ENCODE data around the gene SVIL.
"Not testable (repeated sequence)": the region's sequence is repeated elsewhere in the genome, so short reads cannot be mapped to it uniquely, and the experiment has no call there.

Gene SVIL

DNA sequence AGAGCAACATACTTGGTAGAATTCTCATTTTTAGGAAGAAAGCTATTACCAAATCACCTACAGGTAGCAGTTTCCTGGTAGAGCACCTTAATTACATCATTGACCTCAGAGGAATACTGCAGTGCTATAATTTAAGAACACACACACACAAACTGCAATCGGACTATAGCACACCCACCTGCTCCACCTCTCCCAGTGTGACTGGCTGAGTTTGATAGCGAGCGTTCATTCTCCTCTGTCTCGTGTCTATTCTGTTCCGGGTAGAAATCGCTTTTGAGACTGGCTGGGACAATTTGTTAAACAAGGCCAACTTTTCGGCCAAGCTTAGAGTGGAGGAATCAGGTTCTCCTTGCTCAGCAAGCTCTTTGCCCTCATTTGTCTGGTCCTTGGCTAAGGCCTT lies 110.5 kb downstream of the SVIL start:
- Mint-ChIP-seq H3K27ac (peak overlapping the region; percentile 99), H3K36me3 (ENCODE audit: low read depth) (peaks cover 69% of the 10 kb centered on the region), H3K4me1 (peaks cover 35% of the 10 kb centered on the region), H3K4me3 (no peak overlapping the region), H3K9me3 (no peaks in the 10 kb centered on the region), H3K27me3 (ENCODE audit: low read depth, poor library complexity) (peaks cover 7% of the 10 kb centered on the region)
- DNase-seq: no peak
- TF ChIP-seq, protein P1, sequence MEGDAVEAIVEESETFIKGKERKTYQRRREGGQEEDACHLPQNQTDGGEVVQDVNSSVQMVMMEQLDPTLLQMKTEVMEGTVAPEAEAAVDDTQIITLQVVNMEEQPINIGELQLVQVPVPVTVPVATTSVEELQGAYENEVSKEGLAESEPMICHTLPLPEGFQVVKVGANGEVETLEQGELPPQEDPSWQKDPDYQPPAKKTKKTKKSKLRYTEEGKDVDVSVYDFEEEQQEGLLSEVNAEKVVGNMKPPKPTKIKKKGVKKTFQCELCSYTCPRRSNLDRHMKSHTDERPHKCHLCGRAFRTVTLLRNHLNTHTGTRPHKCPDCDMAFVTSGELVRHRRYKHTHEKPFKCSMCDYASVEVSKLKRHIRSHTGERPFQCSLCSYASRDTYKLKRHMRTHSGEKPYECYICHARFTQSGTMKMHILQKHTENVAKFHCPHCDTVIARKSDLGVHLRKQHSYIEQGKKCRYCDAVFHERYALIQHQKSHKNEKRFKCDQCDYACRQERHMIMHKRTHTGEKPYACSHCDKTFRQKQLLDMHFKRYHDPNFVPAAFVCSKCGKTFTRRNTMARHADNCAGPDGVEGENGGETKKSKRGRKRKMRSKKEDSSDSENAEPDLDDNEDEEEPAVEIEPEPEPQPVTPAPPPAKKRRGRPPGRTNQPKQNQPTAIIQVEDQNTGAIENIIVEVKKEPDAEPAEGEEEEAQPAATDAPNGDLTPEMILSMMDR (IDR thresholded peaks at IDR 0.05): no peak

DNA sequence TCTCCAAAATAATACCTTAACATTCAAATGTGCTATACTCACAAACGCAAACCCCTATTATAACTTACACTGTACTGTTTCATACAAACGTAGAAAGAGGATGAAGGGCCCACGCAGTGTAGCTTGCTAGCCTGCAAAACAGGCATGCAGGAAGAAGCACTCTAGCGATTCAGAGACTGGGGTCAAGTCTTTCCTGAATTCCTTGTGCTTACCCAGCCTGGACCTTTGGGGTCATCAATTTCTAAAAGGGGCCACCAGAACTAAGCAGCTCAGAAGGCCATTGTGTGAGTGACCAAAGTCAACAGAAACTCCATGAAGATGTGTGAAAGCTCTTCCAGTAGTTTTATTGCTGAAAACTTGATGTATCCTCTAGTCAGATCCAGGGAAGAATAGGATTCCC lies 111.9 kb downstream of the SVIL start:
- peak; percentile 20 for DNase-seq
- TF ChIP-seq, protein P1 (IDR thresholded peaks at IDR 0.05): no peak
- peak overlapping the region; percentile 99 for H3K27ac Mint-ChIP-seq
- H3K27me3 Mint-ChIP-seq (ENCODE audit: low read depth, poor library complexity): peaks cover 7% of the 10 kb centered on the region
- peaks cover 57% of the 10 kb centered on the region for H3K36me3 Mint-ChIP-seq (ENCODE audit: low read depth)
- H3K9me3 Mint-ChIP-seq: no peaks in the 10 kb centered on the region
- H3K4me1 Mint-ChIP-seq: peaks cover 40% of the 10 kb centered on the region
- peak overlapping the region; percentile 35 for H3K4me3 Mint-ChIP-seq

DNA sequence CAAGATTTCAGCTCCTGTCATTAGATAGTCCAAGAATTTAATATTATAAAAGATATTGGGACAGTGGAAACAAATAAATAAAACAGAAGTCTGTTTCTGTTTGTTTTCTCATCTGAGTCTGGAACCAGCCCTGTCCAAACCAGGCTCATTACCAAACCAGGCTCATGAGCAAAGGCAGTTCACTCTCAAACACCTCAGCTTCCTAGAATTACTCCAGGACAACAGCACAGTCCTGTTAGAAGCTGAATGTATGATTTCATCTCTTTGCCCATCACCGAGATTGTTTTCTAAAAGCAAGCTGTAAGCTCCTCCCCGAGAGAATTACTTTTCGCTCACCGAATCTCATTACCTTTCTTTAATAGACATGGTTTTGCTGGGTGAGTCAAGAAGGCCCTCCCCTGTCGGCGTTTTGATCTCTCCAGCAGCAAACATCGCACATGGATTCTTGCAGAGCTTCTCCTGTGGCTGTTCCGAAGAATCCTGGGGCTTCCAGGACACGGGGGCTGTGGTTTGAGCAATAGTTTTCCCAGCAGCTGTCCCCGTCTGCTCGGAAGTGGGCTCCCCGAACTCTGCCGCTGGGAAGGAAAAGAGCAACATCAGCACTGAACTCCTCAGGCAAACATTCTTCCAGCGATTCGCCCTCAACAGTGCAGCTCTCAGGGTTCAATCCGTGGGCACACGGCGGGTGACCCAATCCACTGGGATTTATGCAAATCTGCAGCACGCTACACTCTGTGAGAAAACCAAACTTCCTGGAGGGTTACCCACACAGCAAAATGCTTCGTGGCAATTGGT lies 112.5 kb downstream of the SVIL start:
- Mint-ChIP-seq H3K4me3 (peak overlapping the region; percentile 35), H3K9me3 (no peaks in the 10 kb centered on the region), H3K27ac (peak overlapping the region; percentile 99), H3K4me1 (peaks cover 40% of the 10 kb centered on the region), H3K27me3 (ENCODE audit: low read depth, poor library complexity) (peaks cover 7% of the 10 kb centered on the region), H3K36me3 (ENCODE audit: low read depth) (peaks cover 54% of the 10 kb centered on the region)
- no peak for DNase-seq
- TF ChIP-seq, protein P1 (IDR thresholded peaks at IDR 0.05): no peak

DNA sequence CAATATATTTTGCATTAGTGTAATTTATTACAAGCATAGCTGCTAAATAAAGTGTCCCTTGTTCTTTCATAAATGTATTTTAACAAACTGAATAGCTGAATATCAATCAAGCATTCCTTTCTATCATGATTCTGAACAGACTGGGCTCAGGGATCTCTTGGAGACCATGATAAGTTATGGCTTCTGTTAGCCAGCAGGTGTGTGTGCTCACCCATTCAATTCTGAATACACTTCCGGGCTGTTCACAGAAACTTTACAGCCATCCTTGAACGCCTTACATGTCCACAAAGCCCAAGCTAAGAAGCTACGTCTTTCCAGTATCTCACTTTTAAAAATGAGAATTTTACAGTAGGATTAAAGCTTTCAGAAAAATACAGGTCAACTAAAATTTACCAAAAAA lies 115.1 kb downstream of the SVIL start:
- Mint-ChIP-seq H3K9me3 (no peaks in the 10 kb centered on the region), H3K4me3 (no peak overlapping the region), H3K27ac (no peak overlapping the region), H3K4me1 (peaks cover 48% of the 10 kb centered on the region), H3K27me3 (ENCODE audit: low read depth, poor library complexity) (peaks cover 7% of the 10 kb centered on the region), H3K36me3 (ENCODE audit: low read depth) (peaks cover 49% of the 10 kb centered on the region)
- DNase-seq: no peak
- TF ChIP-seq, protein P1 (IDR thresholded peaks at IDR 0.05): no peak

DNA sequence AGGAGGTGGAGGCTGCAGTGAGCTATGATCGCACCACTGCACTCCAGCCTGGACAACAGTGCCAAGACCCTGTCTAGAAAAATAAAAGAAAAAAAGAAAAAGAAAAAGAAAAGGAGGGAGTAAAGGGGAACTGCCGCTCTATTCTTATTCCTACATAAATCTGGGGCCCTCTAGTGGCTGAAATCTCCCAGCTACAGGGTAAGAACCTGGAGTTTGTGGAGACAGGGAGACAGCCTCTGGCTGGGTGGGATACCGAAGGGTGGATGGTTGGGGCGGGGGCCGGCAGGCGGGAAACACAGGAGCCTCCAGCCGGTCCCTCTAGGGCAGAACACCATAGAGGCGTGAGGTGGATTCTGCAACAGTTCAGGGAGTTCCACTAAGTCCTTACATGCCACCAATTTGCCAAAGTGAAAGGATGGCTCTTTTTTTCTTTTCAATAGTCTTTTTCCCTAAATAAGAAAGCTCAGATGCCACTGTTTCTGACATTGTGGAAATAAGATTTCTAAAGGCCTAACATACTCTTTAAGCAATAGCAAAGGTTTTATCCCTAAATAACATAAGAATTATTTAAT lies 117.3 kb downstream of the SVIL start:
- no peaks in the 10 kb centered on the region for H3K9me3 Mint-ChIP-seq
- TF ChIP-seq, protein P1 (IDR thresholded peaks at IDR 0.05): peak; percentile 54
- H3K27ac Mint-ChIP-seq: no peak overlapping the region
- peaks cover 29% of the 10 kb centered on the region for H3K36me3 Mint-ChIP-seq (ENCODE audit: low read depth)
- peak; percentile 49 for DNase-seq
- peaks cover 32% of the 10 kb centered on the region for H3K4me1 Mint-ChIP-seq
- peaks cover 2% of the 10 kb centered on the region for H3K27me3 Mint-ChIP-seq (ENCODE audit: low read depth, poor library complexity)
- H3K4me3 Mint-ChIP-seq: no peak overlapping the region

DNA sequence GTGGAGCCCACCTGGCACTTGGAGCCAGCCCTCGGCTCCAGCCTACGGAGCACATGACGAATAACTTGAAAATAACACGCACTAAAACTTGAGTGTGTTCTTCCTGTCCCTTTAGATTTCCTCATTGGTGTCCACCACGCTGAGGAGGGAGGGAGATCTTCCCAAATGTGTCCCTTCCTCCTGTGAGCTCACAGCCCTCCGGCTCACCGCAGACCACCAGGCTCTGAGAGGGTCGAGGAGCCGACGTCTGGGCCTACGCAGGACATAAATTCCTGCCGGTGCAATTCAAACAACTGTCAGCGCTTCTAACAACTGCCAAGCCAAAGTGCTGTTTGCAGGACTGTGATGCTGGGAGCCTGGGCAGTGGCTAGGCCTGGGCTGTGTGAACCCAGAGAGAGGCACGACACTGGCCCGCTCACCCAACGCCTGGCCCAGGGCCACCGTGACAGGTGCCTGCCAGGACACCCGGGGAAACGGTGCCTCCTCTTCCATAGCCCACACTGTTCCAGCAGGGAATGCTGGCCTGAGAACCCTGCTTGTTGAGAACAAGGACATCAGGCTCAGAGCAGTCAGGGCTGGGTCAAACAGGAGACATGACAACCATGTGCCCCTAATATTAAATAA lies 118.3 kb downstream of the SVIL start:
- not testable (repeated sequence) for H3K9me3 Mint-ChIP-seq; DNase-seq; H3K27me3 Mint-ChIP-seq (ENCODE audit: low read depth, poor library complexity); H3K27ac Mint-ChIP-seq; H3K4me3 Mint-ChIP-seq
- Mint-ChIP-seq H3K36me3 (ENCODE audit: low read depth) (peaks cover 21% of the 10 kb centered on the region), H3K4me1 (peaks cover 22% of the 10 kb centered on the region)

DNA sequence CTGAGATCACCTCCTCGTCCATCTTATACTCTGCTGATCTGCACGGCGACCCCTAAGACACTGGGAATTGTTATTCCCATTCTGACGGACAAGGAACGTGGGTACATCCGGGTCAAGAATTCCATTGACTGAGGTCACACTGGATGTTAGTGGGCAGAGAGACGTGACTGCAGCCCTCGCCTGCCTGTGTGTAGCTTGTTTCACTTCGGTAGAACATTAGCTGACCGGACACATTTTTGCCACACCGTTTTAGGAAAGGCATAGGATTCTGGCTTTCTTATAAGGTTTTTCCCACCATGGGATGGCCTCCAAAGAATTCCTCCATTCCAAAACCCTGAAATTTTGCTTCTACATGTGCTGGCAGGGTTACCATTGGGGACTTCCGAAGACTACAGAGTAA lies 118.9 kb downstream of the SVIL start:
- not testable (repeated sequence) for H3K4me3 Mint-ChIP-seq; H3K9me3 Mint-ChIP-seq; DNase-seq; H3K27me3 Mint-ChIP-seq (ENCODE audit: low read depth, poor library complexity)
- Mint-ChIP-seq H3K4me1 (peaks cover 17% of the 10 kb centered on the region), H3K36me3 (ENCODE audit: low read depth) (peaks cover 15% of the 10 kb centered on the region), H3K27ac (peak overlapping the region; percentile 80)

DNA sequence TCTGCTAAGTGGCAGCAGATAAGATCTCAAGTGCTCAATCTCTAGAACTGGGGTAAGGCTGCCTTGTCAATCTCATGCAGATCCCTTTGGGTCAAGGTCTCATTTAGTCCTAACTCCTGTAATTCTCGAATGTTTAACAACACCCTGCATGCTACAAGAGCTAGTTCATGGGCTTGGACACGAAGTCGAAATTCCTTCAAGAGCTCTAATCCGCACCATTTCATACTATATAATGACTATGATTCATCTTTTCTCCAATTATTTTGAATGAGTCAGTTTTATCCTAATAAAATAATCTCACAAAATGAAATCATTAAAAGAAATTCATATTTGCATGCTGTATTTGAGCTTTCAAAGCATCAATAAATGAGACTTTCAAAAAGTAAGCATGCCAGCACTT lies 119.7 kb downstream of the SVIL start:
- H3K4me3 Mint-ChIP-seq; H3K27me3 Mint-ChIP-seq (ENCODE audit: low read depth, poor library complexity); H3K9me3 Mint-ChIP-seq; H3K27ac Mint-ChIP-seq; DNase-seq: not testable (repeated sequence)
- peaks cover 10% of the 10 kb centered on the region for H3K36me3 Mint-ChIP-seq (ENCODE audit: low read depth)
- H3K4me1 Mint-ChIP-seq: peaks cover 13% of the 10 kb centered on the region

All from nephron progenitor cell (in vitro differentiated cells).